WTC11 (cell line): Measurements from ENCODE around the gene KRTAP3-2.

ENCODE experiments used
- CTCF ChIP-seq: fragments of 200-600 bp; IDR thresholded peaks from 2 replicates; pipeline ENCODE4 v1.8.0; 2022; ENCODE audit warnings: antibody characterized with exemption
- ZNF121 ChIP-seq: sonication (generic); formaldehyde crosslinking; IDR thresholded peaks from 2 replicates; pipeline ENCODE4 v1.8.0; 2023; ENCODE audit warnings: missing genetic modification reagents

DNA sequence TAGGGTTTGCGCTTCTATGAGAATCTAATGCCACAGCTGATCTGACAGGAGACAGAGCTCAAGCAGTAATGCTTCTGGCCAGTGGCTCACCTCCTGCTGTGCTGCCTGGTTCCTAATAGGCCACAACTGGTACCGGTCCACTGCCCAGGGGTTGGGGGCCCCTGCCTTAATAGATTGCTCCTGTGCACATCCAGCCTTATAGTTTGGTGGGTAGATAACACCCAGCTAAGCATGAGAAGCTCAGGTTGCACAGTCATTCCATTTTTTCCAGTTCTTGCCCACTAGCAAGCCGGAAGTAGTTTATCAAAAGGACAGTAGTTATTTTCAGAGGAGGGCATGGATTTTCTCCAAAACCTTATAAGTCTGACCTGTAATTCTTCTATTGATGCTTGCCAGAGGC, 19.7 kb upstream of the KRTAP3-2 start:
- no peak for TF ChIP-seq ZNF121 (CRISPR knock-in tag)
- TF ChIP-seq CTCF = no peak
